HCEC 1CT (cell line): ENCODE data around the gene LDB3.

ENCODE experiments used
- DNase-seq: peaks from one replicate; pipeline ENCODE4 v3.0.0-alpha.2; 2017

LDB3 gene

DNA sequence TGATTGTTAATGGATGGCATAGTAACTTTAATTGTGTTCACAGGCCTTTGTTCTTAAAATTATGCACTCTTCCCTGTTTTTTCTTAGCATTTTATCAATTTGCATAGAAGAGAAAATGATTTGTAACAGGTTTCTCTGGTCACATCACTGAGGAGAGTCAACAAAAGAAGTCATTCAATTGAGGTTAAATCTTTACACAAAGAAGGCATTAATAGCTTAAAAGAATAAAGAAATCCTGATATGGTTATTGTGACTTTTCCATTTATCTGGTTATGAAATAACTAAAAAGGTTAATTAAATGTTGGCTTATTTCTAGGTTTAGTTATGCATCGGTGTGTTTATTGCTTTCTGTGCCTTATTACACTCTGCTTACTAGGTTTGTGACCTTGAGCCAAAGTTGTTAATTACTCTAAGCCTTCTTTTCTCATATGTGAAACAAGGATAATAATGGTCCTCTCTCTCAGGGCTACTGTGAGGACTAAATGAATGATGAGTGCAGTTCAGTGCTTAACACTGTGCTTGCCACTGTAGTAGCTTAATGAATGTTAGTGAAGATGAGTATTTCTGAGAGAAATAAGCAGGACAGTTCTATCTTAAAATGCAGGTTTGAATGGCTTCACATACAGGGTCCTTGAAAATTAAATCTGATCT, 100.2 kb downstream of the LDB3 start:
- DNase-seq, result no peak

DNA sequence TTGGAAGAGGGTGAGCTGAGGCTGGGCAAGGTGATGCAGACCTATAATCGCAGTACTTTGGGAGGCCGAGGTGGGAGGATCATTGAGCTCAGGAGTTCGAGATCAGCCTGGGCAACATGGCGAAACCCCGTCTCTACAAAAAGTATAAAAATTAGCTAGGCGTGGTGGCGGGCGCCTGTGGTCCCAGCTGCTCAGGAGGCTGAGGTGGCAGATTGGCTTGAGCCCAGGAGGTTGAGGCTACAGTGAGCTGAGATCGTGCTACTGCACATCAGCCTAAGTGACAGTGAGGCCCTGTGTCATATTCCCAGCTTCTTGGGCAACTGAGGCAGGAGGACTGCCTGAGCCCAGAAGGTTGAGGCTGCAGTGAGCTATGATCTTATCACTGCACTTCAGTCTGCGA, 101.7 kb downstream of the LDB3 start:
- no peak for DNase-seq

DNA sequence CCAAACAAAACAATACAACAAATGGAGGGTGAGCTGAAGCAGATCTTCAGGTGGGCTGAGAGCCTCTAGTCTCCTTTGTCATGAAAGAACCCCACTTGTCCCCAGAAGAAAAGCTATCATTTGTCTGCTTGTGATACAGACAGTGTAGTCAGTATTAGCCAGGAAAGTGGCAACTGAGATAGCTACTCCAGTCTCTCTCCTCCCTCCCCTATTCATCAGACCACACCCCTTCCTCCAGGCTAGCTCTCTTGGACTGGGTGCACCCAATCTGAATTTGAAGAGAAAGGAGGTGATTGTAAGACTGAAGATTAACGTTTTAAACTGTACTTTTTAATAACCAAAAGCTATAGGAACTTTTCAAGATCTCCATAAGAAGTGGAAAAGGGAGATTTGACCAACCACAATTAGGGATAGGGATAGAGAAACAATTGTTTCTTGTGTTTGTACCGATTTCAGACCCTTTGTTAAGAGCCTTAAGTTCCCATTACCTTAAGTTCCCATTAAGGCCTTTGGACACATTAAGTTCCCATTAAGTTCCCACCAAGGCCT, 102.2 kb downstream of the LDB3 start:
- no peak for DNase-seq

DNA sequence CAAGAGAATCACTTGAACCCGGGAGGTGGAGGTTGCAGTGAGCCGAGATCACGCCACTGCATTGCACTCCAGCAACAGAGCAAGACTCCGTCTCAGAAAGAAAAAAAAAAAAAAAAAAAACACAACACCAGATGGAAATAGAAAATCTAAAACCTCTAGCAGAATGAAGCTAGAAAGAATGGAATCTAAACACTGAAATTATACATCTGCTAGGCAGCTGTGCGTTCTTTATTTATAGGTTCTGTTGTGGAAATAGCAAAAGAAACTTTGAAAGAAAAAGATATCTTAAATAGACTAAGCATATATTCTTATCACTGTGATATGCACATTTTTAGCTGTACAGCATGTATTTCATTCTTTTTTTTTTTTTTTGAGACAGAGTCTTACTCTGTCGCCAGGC, 105.2 kb downstream of the LDB3 start:
- no peak for DNase-seq

DNA sequence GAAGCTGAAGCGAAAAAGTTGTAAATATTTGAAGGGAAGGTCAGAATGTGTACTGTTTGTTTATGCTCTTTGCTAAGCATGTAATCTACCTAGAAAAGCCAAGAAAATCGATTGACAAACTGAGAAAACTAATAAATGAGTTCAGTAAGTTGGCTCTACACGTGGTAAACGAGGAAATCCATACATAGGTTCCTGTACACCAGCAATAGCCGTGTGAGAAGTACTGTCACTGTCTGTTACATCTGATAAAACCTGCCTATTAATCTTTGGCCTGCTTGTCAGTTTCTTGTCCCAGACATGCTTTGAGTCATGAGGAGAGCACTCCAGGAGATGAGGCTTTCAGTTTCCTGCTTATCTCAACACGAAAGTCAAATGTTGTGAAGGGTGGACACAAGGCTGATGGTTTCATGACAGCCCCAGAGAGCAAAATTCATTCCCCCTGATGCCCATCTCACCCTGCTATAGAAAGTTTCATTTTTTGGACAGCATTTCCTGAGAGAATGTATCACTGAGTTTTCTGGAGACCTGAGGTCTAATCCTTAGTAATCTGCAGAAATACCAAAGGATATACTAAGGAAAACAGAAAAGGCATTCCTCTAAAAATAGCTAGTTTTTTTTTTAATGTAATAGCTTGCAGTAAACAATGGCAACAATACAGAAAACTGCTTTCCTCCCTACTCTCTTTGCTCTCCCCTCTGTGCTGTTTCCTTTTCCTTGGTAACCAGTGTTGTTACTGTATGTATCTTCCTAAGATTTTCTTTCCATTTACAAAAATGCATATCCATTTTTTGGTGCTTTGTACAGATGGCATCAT, 107.0 kb downstream of the LDB3 start:
- peak; percentile 22 for DNase-seq

DNA sequence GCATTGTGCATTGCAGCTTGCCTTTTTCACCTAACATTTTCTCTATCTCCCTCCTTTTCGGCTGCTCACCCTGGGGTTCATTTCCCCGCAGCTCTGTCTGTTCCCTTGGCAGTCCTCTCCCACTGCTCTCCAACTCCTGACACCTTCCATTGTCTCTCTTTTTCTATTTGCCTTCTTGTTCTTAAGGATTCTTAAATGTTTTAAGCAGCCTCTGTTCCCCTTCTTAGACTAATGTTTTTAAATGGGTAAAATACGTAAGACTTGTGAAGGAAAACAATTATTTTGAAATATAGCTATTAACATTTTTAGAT, 107.5 kb downstream of the LDB3 start:
- DNase-seq, result no peak

DNA sequence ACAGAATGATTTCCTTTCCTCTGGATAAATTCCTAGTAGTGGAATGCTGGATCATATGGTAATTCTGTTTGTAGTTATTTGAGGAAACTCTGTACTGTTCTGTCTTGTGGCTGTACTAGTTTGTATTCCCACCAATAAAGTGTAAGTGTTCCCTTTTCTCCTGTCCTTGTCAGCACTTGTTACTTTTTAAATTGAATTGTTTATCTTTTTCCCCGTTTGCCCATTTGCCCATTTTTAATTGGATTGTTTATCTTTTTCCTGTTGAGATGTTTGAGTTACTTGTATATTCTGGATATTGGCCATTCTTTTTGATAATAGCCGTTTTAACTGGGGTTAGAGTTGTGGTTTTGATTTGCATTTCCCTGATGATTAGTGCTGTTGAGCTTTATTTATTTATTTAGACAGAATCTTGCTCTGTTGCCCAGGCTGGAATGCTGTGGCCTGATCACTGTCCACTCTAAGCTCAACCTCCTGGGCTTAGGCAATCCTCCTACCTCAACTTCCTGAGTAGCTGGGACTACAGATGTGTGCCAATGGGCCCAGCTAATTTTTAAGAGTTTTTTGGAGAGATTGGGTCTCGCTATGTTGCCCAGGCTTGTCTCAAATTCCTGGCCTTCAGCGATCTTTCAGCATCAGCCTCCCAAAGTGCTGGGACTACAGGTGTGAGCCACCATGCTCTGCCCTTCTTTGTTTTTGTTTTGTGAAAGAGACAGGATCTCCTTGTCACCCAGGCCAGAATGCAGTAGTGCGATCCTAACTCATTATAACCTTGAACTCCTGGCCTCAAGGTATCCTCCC, 111.1 kb downstream of the LDB3 start:
- DNase-seq, result peak; percentile 74

DNA sequence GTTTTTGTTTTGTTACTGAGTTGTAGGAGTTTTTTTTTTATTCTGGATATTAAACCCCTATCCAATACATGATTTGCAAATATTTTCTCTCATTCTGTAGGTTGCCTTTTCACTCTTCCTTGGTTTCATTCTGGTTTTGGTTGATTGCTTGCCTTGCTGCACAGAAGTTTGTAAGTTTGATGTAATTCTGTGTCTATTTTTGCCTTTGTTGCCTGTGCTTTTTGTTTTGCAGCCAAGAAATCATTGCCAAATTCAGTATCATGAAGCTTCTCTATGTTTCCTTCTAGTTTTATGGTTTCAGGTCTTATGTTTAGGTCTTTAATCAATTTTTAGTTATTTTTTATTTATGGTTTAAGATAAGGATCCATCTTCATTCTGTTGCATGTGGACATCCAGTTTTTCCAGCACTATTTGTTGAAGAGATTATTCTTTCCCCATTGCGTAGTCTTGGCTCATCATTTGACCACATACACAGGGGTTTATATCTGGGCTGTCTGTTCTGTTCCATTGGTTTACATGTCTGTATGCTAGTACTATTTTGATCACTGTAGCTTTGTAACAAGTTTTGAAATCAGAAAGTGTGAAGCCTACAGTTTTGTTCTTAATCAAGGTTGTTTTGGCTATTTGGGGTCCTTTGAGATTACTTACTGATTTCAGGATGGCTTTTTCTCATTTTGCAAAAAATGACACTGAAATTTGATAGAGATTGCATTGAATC, 114.5 kb downstream of the LDB3 start:
- DNase-seq, result no peak

DNA sequence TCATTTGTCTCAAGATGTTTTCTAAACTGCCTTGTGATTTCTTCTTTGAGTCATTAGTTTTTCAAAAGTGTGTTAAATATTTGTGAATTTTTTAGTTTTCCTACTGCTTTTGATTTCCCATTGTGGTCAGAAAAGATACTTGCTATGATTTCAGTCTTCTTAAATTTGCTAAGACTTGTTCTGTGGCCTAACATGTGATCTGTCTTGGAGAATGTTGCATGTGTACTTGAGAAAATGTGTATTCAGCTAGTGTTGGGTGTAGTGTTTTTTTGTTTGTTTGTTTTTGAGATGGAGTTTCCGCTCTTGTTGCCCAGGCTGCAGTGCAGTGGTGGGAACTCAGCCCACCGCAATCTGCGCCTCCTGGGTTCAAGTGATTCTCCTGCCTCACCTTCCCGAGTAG, 116.7 kb downstream of the LDB3 start:
- no peak for DNase-seq
